HCT116 (cell line): ENCODE measurements around the gene LRRD1. TPM values are rescaled to one million over a fixed set of nuclear protein-coding genes. Genes with fewer than 3 reads are reported as not detected.

Experiments used
- ATAC-seq: fragments of 200-7000 bp; cut with Tn5 transposase; 2 replicates; pipeline ENCODE4 v1.9.1; 2020; ENCODE audit warnings: mild to moderate bottlenecking, moderate library complexity
- BruUV-seq: library from RNA; stranded (reverse); fragments of 400-500 nt; replicated peaks from 2 replicates; lab custom pipeline; 2021; lab: Mats Ljungman, UMichigan
- CTCF ChIA-PET: fragments of 300-600 bp; sonication (Branson Sonifier 250); formaldehyde crosslinking; loops from one replicate; lab custom pipeline; 2021; ENCODE audit warnings: antibody characterized with exemption; lab: Charles Lee
- POLR2A ChIA-PET: fragments of 300-600, 350-600 bp; sonication (Branson Sonifier 250); formaldehyde crosslinking; loops from one replicate; lab custom pipeline; 2021; ENCODE audit warnings: antibody characterized with exemption; lab: Charles Lee
- RAD21 ChIA-PET, 2 experiments: fragments of 300-600 bp; sonication (Branson Sonifier 250); formaldehyde crosslinking; loops; one replicate each; lab custom pipeline; 2023; ENCODE audit warnings: low total read pairs in 2 of 2; ENCODE audit not compliant: uncharacterized antibody in 2 of 2, unreplicated experiment in 2 of 2, low non-redundant PET in 1 of 2; lab: Charles Lee
- DNase-seq: peaks from one replicate; pipeline ENCODE4 v3.0.0-alpha.2; 2010; ENCODE audit warnings: low read depth, low spot score
- H2AFZ ChIP-seq: fragments of 200-600 bp; shearing (Covaris generic), sonication (generic); 2 replicates; pipeline ENCODE4 v1.6.1; 2017; ENCODE audit warnings: low read depth, mixed run types, mixed read lengths, antibody characterized with exemption, low read length; ENCODE audit not compliant: poor library complexity, severe bottlenecking
- H3K27ac ChIP-seq: 2 replicates; pipeline ENCODE4 v1.5.1; 2012; ENCODE audit warnings: low read depth, low read length
- H3K27me3 ChIP-seq: fragments of 200-600 bp; sonication (generic); 2 replicates; pipeline ENCODE4 v1.6.1; 2016; ENCODE audit warnings: mixed run types, low read length, mixed read lengths; ENCODE audit not compliant: insufficient read depth
- H3K36me3 ChIP-seq, 2 experiments: fragments of 200-500 bp in 1 of 2; fragments of 200-600 bp in 1 of 2; sonication (Bioruptor generic) in 1 of 2; sonication (generic) in 1 of 2; 2 replicates each; pipeline versions ENCODE4 v1.5.1 to v1.6.1; 2014 to 2016; ENCODE audit warnings: low read length in 2 of 2, inconsistent platforms in 1 of 2, mixed read lengths in 1 of 2, mixed run types in 1 of 2; ENCODE audit not compliant: insufficient read depth in 2 of 2, control insufficient read depth in 1 of 2
- H3K4me1 ChIP-seq, 2 experiments: fragments of 200-600 bp in 1 of 2; sonication (generic) in 1 of 2; 2 replicates each; pipeline versions ENCODE4 v1.5.1 to v1.6.1; 2012 to 2017; ENCODE audit warnings: low read length in 2 of 2, inconsistent platforms in 1 of 2, mild to moderate bottlenecking in 1 of 2, mixed read lengths in 1 of 2, mixed run types in 1 of 2, moderate library complexity in 1 of 2; ENCODE audit not compliant: insufficient read depth in 2 of 2, control insufficient read depth in 1 of 2
- H3K4me2 ChIP-seq: fragments of 200-600 bp; sonication (generic); 2 replicates; pipeline ENCODE4 v1.6.1; 2017; ENCODE audit warnings: mixed run types, low read length, mixed read lengths
- H3K4me3 ChIP-seq, 2 experiments: fragments of 200-600 bp in 1 of 2; sonication (generic) in 1 of 2; replicated peaks in 1 of 2; 2 replicates each; pipeline ENCODE4 v1.5.1; 2011 to 2016; ENCODE audit warnings: low read length in 2 of 2, control low read depth in 1 of 2, low read depth in 1 of 2, mild to moderate bottlenecking in 1 of 2, mixed read lengths in 1 of 2, mixed run types in 1 of 2
- H3K79me2 ChIP-seq: fragments of 200-600 bp; sonication (generic); 2 replicates; pipeline ENCODE4 v1.6.1; 2017; ENCODE audit warnings: mild to moderate bottlenecking, mixed run types, low read length, moderate library complexity, mixed read lengths; ENCODE audit not compliant: insufficient read depth
- H3K9ac ChIP-seq: fragments of 200-600 bp; sonication (generic); 2 replicates; pipeline ENCODE4 v1.6.1; 2016; ENCODE audit warnings: low read length, mixed read lengths
- H3K9me2 ChIP-seq: fragments of 200-600 bp; sonication (generic), shearing (Covaris generic); 2 replicates; pipeline ENCODE4 v1.6.1; 2017; ENCODE audit warnings: mixed run types, mild to moderate bottlenecking, moderate library complexity; ENCODE audit not compliant: insufficient read depth
- H3K9me3 ChIP-seq, 2 experiments: fragments of 200-500 bp in 1 of 2; fragments of 200-600 bp in 1 of 2; sonication (Bioruptor generic) in 1 of 2; sonication (generic) in 1 of 2; 2 replicates each; pipeline ENCODE4 v1.6.1; 2014 to 2017; ENCODE audit warnings: low read length in 2 of 2, mixed read lengths in 2 of 2, inconsistent platforms in 1 of 2, low read depth in 1 of 2, mild to moderate bottlenecking in 1 of 2, mixed run types in 1 of 2, moderate library complexity in 1 of 2; ENCODE audit not compliant: control insufficient read depth in 1 of 2, insufficient read depth in 1 of 2
- H4K20me1 ChIP-seq: fragments of 200-600 bp; sonication (generic), shearing (Covaris generic); 2 replicates; pipeline ENCODE4 v1.6.1; 2017; ENCODE audit warnings: mixed run types, mild to moderate bottlenecking, moderate library complexity; ENCODE audit not compliant: insufficient read depth
- CEBPB ChIP-seq: IDR thresholded peaks from 2 replicates; pipeline ENCODE4 v1.6.1; 2012; ENCODE audit warnings: low read depth
- EZH2 ChIP-seq: fragments of 200-600 bp; sonication (generic); IDR thresholded peaks from 2 replicates; pipeline ENCODE4 v1.6.1; 2017; ENCODE audit warnings: antibody characterized with exemption, mixed run types
- EZH2phosphoT487 ChIP-seq: fragments of 200-600 bp; IDR thresholded peaks from 2 replicates; pipeline ENCODE4 v1.6.1; 2018; ENCODE audit warnings: antibody characterized with exemption, borderline replicate concordance
- JUND ChIP-seq: IDR thresholded peaks from 2 replicates; pipeline ENCODE4 v1.6.1; 2012
- MAX ChIP-seq: IDR thresholded peaks from 2 replicates; pipeline ENCODE4 v1.6.1; 2012
- POLR2A ChIP-seq: IDR thresholded peaks from 2 replicates; pipeline ENCODE4 v1.7.0; 2011; ENCODE audit warnings: borderline replicate concordance; ENCODE audit not compliant: insufficient read depth, insufficient read length; ENCODE audit errors: extremely low read depth
- POLR2AphosphoS5 ChIP-seq: IDR thresholded peaks from 2 replicates; pipeline ENCODE4 v1.6.1; 2011; ENCODE audit warnings: mild to moderate bottlenecking, low read depth, low read length, moderate library complexity
- RAD21 ChIP-seq: IDR thresholded peaks from 2 replicates; pipeline ENCODE4 v1.6.1; 2012; ENCODE audit warnings: low read depth, mild to moderate bottlenecking
- SP1 ChIP-seq: IDR thresholded peaks from 2 replicates; pipeline ENCODE4 v1.6.1; 2012; ENCODE audit warnings: low read depth
- YY1 ChIP-seq: IDR thresholded peaks from 2 replicates; pipeline ENCODE4 v1.6.1; 2011; ENCODE audit warnings: low read length, low read depth, moderate library complexity, mild to moderate bottlenecking; ENCODE audit not compliant: insufficient replicate concordance; ENCODE audit errors: extremely low read depth
- ZFX ChIP-seq: fragments of 450-650 bp; IDR thresholded peaks from 2 replicates; pipeline ENCODE4 v1.6.1; 2017
- ZNF274 ChIP-seq: fragments of 200-500 bp; sonication (Bioruptor generic); IDR thresholded peaks from 2 replicates; pipeline ENCODE4 v1.6.1; 2014; ENCODE audit warnings: mild to moderate bottlenecking, low read depth, low read length, inconsistent platforms
- intact Hi-C: fragments of 100-400 bp; cut with micrococcal nuclease; formaldehyde crosslinking; loops from 2 replicates; pipeline ENCODE4 v1.10.0; 2022
- total RNA-seq: library from RNA; stranded (reverse); gene quantifications from one replicate; pipeline ENCODE4 v1.2.1, GENCODE V29; 2021; ENCODE audit not compliant: unreplicated experiment
- TF ChIP-seq, protein P1 (sequence below): IDR thresholded peaks from 2 replicates; pipeline ENCODE4 v1.6.1; 2012; ENCODE audit warnings: low read depth
- TF ChIP-seq, protein P2 (sequence below): IDR thresholded peaks from 2 replicates; pipeline ENCODE4 v1.6.1; 2011; ENCODE audit warnings: mild to moderate bottlenecking, low read length, moderate library complexity; ENCODE audit not compliant: insufficient replicate concordance; ENCODE audit errors: extremely low read depth
- TF ChIP-seq, protein P3 (sequence below): IDR thresholded peaks from 2 replicates; pipeline ENCODE4 v1.6.1; 2012

LRRD1 gene
- total RNA-seq, 1 experiment from 2014 or later: not detected

DNA sequence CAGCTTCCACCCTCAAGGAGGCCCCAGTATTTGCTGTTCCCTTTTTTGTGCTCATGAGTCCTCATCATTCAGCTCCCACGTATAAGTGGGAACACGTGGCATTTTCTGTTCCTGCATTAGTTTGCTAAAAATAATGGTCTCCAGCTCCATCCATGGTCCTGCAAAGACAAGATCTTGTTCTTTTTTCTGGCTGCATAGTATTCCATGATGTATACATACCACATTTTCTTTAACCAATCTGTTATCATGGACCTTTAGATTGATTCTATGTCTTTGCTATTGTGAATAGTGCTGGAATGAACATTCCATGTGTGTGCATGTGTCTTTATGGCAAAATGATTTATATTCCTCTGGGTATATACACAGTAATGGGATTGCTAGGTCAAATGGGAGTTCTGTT, 49.8 kb upstream of the LRRD1 start:
- no peaks in the 10 kb centered on the region for H3K9me3 ChIP-seq
- no peak for ATAC-seq
- H4K20me1 ChIP-seq: no peaks in the 10 kb centered on the region
- ChIA-PET CTCF (no interaction called here), POLR2A (no interaction called here)
- intact Hi-C loops: no loop called here
- H3K9me2 ChIP-seq: no peaks in the 10 kb centered on the region
- H3K79me2 ChIP-seq: no peaks in the 10 kb centered on the region
- H3K4me3 ChIP-seq: no peak overlapping the region
- H3K36me3 ChIP-seq: peaks cover 8 to 12% of the 10 kb centered on the region in 2 experiments; a peak in 3 of 4 replicates
- H2AFZ ChIP-seq: no peak overlapping the region
- no peaks in the 10 kb centered on the region for H3K27me3 ChIP-seq
- H3K9ac ChIP-seq: no peak overlapping the region
- no peak for TF ChIP-seq MAX
- TF ChIP-seq, protein P1, sequence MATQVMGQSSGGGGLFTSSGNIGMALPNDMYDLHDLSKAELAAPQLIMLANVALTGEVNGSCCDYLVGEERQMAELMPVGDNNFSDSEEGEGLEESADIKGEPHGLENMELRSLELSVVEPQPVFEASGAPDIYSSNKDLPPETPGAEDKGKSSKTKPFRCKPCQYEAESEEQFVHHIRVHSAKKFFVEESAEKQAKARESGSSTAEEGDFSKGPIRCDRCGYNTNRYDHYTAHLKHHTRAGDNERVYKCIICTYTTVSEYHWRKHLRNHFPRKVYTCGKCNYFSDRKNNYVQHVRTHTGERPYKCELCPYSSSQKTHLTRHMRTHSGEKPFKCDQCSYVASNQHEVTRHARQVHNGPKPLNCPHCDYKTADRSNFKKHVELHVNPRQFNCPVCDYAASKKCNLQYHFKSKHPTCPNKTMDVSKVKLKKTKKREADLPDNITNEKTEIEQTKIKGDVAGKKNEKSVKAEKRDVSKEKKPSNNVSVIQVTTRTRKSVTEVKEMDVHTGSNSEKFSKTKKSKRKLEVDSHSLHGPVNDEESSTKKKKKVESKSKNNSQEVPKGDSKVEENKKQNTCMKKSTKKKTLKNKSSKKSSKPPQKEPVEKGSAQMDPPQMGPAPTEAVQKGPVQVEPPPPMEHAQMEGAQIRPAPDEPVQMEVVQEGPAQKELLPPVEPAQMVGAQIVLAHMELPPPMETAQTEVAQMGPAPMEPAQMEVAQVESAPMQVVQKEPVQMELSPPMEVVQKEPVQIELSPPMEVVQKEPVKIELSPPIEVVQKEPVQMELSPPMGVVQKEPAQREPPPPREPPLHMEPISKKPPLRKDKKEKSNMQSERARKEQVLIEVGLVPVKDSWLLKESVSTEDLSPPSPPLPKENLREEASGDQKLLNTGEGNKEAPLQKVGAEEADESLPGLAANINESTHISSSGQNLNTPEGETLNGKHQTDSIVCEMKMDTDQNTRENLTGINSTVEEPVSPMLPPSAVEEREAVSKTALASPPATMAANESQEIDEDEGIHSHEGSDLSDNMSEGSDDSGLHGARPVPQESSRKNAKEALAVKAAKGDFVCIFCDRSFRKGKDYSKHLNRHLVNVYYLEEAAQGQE: no peak
- TF ChIP-seq, all 23 proteins: peak for 0
- BruUV-seq: no TSS peak
- RAD21 ChIA-PET: no interaction called here
- no peak overlapping the region for H3K27ac ChIP-seq
- H3K4me2 ChIP-seq: no peak overlapping the region
- no peak for DNase-seq
- H3K4me1 ChIP-seq: no peaks in the 10 kb centered on the region

- H3K27me3 ChIP-seq: no peaks in the 10 kb centered on the region
- no peak overlapping the region for H3K27ac ChIP-seq
- peaks cover 8 to 12% of the 10 kb centered on the region in 2 experiments; a peak in 3 of 4 replicates for H3K36me3 ChIP-seq
- DNase-seq: no peak
- ChIA-PET CTCF (no interaction called here), RAD21 (no interaction called here), POLR2A (no interaction called here)
- no peaks in the 10 kb centered on the region for H3K9me2 ChIP-seq
- no peaks in the 10 kb centered on the region for H3K4me1 ChIP-seq
- H3K79me2 ChIP-seq: no peaks in the 10 kb centered on the region
- no peak overlapping the region for H3K4me2 ChIP-seq
- intact Hi-C loops: no loop called here
- TF ChIP-seq POLR2AphosphoS5: no peak
- no peak for TF ChIP-seq YY1
- TF ChIP-seq, protein P2, sequence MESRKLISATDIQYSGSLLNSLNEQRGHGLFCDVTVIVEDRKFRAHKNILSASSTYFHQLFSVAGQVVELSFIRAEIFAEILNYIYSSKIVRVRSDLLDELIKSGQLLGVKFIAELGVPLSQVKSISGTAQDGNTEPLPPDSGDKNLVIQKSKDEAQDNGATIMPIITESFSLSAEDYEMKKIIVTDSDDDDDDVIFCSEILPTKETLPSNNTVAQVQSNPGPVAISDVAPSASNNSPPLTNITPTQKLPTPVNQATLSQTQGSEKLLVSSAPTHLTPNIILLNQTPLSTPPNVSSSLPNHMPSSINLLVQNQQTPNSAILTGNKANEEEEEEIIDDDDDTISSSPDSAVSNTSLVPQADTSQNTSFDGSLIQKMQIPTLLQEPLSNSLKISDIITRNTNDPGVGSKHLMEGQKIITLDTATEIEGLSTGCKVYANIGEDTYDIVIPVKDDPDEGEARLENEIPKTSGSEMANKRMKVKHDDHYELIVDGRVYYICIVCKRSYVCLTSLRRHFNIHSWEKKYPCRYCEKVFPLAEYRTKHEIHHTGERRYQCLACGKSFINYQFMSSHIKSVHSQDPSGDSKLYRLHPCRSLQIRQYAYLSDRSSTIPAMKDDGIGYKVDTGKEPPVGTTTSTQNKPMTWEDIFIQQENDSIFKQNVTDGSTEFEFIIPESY: no peak
- no peak for TF ChIP-seq JUND
- no peak for TF ChIP-seq EZH2
- TF ChIP-seq, protein P3, sequence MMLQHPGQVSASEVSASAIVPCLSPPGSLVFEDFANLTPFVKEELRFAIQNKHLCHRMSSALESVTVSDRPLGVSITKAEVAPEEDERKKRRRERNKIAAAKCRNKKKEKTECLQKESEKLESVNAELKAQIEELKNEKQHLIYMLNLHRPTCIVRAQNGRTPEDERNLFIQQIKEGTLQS: no peak
- TF ChIP-seq CEBPB: no peak
- TF ChIP-seq POLR2A: no peak
- TF ChIP-seq SP1: no peak
- TF ChIP-seq ZNF274: no peak
- TF ChIP-seq RAD21: no peak
- TF ChIP-seq MAX: no peak
- no peak for TF ChIP-seq ZFX
- no peak for TF ChIP-seq EZH2phosphoT487
- H3K9me3 ChIP-seq: no peaks in the 10 kb centered on the region
- no peak overlapping the region for H3K9ac ChIP-seq
- H2AFZ ChIP-seq: no peak overlapping the region
- BruUV-seq: no TSS peak
- H3K4me3 ChIP-seq: no peak overlapping the region
- no peaks in the 10 kb centered on the region for H4K20me1 ChIP-seq
- ATAC-seq: no peak
These were observed 49.2 kb upstream of the LRRD1 start for GRCh38 chr7:92228100-92228499.
